HG02610 (cell line): ENCODE measurements around the gene FILIP1L.
A peak's percentile ranks its signal among the peaks of the same experiment; 100 is the strongest.

Source experiments
- ATAC-seq: cut with Tn5 transposase; IDR thresholded peaks from one replicate; pipeline ENCODE4 v1.9.1; 2021; ENCODE audit warnings: mild to moderate bottlenecking, moderate library complexity; ENCODE audit not compliant: unreplicated experiment

Gene FILIP1L

GRCh38 chr3:100019719-100020118 lies 94.6 kb downstream of the FILIP1L start:
- ATAC-seq, result no peak

GRCh38 chr3:100018806-100019205 lies 95.5 kb downstream of the FILIP1L start:
- no peak for ATAC-seq

- ATAC-seq, result no peak
Measured at GRCh38 chr3:100010087-100010417, 104.2 kb downstream of the FILIP1L start.

- no peak for ATAC-seq
Measured at GRCh38 chr3:100009276-100010086, 104.8 kb downstream of the FILIP1L start.

- no peak for ATAC-seq
Measured at GRCh38 chr3:100008081-100008698, 106.1 kb downstream of the FILIP1L start.

- no peak for ATAC-seq
Measured at GRCh38 chr3:100007313-100007712, 107.0 kb downstream of the FILIP1L start.

GRCh38 chr3:100006570-100007271 lies 107.6 kb downstream of the FILIP1L start:
- ATAC-seq, result no peak

GRCh38 chr3:100005665-100006393 lies 108.5 kb downstream of the FILIP1L start:
- no peak for ATAC-seq

- ATAC-seq, result no peak
Measured at GRCh38 chr3:100004931-100005330, 109.4 kb downstream of the FILIP1L start.

GRCh38 chr3:100003609-100004503 lies 110.4 kb downstream of the FILIP1L start:
- peak; percentile 73 for ATAC-seq

- ATAC-seq, result no peak
Measured at GRCh38 chr3:100002599-100003350, 111.5 kb downstream of the FILIP1L start.

GRCh38 chr3:100001526-100002270 lies 112.6 kb downstream of the FILIP1L start:
- no peak for ATAC-seq

GRCh38 chr3:100001083-100001482 lies 113.2 kb downstream of the FILIP1L start:
- no peak for ATAC-seq

GRCh38 chr3:99999536-99999935 lies 114.8 kb downstream of the FILIP1L start:
- no peak for ATAC-seq

- no peak for ATAC-seq
Measured at GRCh38 chr3:99997293-99997692, 117.0 kb downstream of the FILIP1L start.

- no peak for ATAC-seq
Measured at GRCh38 chr3:99990179-99990578, 124.1 kb downstream of the FILIP1L start.

GRCh38 chr3:99984668-99985067 lies 129.6 kb downstream of the FILIP1L start:
- ATAC-seq, result no peak

GRCh38 chr3:99984139-99984538 lies 130.2 kb downstream of the FILIP1L start:
- no peak for ATAC-seq

- ATAC-seq, result no peak
Measured at GRCh38 chr3:99982650-99983049, 131.7 kb downstream of the FILIP1L start.
